Measurements from ENCODE around the gene STAB1.

DNA sequence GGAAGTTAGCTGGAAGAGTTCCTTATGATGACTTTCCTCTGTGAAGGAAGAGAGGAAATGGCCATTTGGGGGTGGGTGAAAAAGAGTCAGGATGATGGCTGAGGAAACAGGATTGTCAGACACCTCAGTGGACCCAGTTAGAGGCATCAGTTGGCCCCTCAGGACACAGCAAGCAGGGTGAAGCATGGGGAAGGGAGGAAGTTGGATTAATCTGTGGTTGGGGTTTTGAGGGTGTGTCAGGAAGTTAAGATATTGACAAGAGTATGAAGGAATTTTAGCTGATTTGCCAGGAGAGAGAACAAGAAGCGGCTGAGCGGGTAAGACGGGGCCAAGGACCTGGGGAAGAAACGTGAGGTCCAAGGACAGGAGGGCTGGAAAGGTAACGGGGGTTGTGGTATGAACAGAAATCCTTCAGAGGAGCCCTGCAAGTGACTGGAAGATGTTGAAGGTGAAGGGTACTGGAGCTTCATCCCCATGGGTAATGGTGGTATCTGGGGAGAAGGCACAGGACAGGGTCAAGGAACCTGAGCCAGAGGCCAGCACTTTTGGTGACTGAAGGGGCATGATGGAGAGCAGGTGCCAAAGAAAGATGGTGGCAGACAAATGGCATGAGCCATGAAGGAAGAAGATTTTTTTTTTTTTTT, 44.0 kb downstream of the STAB1 start:
- no peak for TF ChIP-seq CHD2 (IDR thresholded peaks at IDR 0.05; ENCODE audit: borderline replicate concordance, low read depth, low read length)
- TF ChIP-seq TBL1XR1 (IDR thresholded peaks at IDR 0.05; ENCODE audit: low read depth, low read length), result no peak
- TF ChIP-seq PRDM15 (CRISPR knock-in tag; IDR thresholded peaks at IDR 0.05), result no peak
- no peak for TF ChIP-seq EP300 (IDR thresholded peaks at IDR 0.05; ENCODE audit: borderline replicate concordance in 1 of 2, control insufficient read depth in 1 of 2, low read depth in 2 of 2, low read length in 2 of 2)
- TF ChIP-seq, protein P1, sequence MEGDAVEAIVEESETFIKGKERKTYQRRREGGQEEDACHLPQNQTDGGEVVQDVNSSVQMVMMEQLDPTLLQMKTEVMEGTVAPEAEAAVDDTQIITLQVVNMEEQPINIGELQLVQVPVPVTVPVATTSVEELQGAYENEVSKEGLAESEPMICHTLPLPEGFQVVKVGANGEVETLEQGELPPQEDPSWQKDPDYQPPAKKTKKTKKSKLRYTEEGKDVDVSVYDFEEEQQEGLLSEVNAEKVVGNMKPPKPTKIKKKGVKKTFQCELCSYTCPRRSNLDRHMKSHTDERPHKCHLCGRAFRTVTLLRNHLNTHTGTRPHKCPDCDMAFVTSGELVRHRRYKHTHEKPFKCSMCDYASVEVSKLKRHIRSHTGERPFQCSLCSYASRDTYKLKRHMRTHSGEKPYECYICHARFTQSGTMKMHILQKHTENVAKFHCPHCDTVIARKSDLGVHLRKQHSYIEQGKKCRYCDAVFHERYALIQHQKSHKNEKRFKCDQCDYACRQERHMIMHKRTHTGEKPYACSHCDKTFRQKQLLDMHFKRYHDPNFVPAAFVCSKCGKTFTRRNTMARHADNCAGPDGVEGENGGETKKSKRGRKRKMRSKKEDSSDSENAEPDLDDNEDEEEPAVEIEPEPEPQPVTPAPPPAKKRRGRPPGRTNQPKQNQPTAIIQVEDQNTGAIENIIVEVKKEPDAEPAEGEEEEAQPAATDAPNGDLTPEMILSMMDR (IDR thresholded peaks at IDR 0.05 in 2 of 3, conservative IDR thresholded peaks at IDR 0.05 in 1 of 3; ENCODE audit: control insufficient read depth in 2 of 3, extremely low read depth in 1 of 3, insufficient read depth in 1 of 3, low read depth in 3 of 3, low read length in 3 of 3), result no peak
- no peak for TF ChIP-seq POLR2A (IDR thresholded peaks at IDR 0.05; ENCODE audit: low read depth, low read length)
- TF ChIP-seq SMARCA5 (IDR thresholded peaks at IDR 0.05), result no peak
- TF ChIP-seq SUPT20H (IDR thresholded peaks at IDR 0.05; ENCODE audit: borderline replicate concordance, control insufficient read depth, low read depth, low read length), result no peak
- TF ChIP-seq ZNF207 (IDR thresholded peaks at IDR 0.05; ENCODE audit: borderline replicate concordance), result no peak
- no peak for TF ChIP-seq GABPA (IDR thresholded peaks at IDR 0.05; ENCODE audit: low read depth)
- no peak for TF ChIP-seq EED (IDR thresholded peaks at IDR 0.05; ENCODE audit: low read depth)
- TF ChIP-seq, protein P2, sequence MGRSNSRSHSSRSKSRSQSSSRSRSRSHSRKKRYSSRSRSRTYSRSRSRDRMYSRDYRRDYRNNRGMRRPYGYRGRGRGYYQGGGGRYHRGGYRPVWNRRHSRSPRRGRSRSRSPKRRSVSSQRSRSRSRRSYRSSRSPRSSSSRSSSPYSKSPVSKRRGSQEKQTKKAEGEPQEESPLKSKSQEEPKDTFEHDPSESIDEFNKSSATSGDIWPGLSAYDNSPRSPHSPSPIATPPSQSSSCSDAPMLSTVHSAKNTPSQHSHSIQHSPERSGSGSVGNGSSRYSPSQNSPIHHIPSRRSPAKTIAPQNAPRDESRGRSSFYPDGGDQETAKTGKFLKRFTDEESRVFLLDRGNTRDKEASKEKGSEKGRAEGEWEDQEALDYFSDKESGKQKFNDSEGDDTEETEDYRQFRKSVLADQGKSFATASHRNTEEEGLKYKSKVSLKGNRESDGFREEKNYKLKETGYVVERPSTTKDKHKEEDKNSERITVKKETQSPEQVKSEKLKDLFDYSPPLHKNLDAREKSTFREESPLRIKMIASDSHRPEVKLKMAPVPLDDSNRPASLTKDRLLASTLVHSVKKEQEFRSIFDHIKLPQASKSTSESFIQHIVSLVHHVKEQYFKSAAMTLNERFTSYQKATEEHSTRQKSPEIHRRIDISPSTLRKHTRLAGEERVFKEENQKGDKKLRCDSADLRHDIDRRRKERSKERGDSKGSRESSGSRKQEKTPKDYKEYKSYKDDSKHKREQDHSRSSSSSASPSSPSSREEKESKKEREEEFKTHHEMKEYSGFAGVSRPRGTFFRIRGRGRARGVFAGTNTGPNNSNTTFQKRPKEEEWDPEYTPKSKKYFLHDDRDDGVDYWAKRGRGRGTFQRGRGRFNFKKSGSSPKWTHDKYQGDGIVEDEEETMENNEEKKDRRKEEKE (IDR thresholded peaks at IDR 0.05), result no peak

Measured in GM12878 (cell line).